ENCODE measurements around the gene MGAT5.
"Not testable (repeated sequence)": the region's sequence is repeated elsewhere in the genome, so short reads cannot be mapped to it uniquely, and the experiment has no call there.

MGAT5 gene

GRCh38 chr2:134457765-134458472 lies 204.0 kb downstream of the MGAT5 start:
- no peak for DNase-seq

- DNase-seq = no peak
These were observed 204.6 kb downstream of the MGAT5 start for GRCh38 chr2:134458473-134458853.

GRCh38 chr2:134458950-134459349 lies 205.1 kb downstream of the MGAT5 start:
- no peak for DNase-seq

GRCh38 chr2:134459706-134460406 lies 206.0 kb downstream of the MGAT5 start:
- no peak for DNase-seq

- no peak for DNase-seq
These were observed 206.7 kb downstream of the MGAT5 start for GRCh38 chr2:134460583-134460998.

GRCh38 chr2:134461511-134461910 lies 207.6 kb downstream of the MGAT5 start:
- DNase-seq = no peak

GRCh38 chr2:134462275-134462674 lies 208.4 kb downstream of the MGAT5 start:
- no peak for DNase-seq

GRCh38 chr2:134462791-134463698 lies 209.2 kb downstream of the MGAT5 start:
- no peak for DNase-seq

- DNase-seq = no peak
These were observed 209.8 kb downstream of the MGAT5 start for GRCh38 chr2:134463699-134464022.

- DNase-seq = no peak
These were observed 211.6 kb downstream of the MGAT5 start for GRCh38 chr2:134465228-134466105.

- no peak for DNase-seq
These were observed 212.3 kb downstream of the MGAT5 start for GRCh38 chr2:134466141-134466540.

GRCh38 chr2:134468164-134468563 lies 214.3 kb downstream of the MGAT5 start:
- no peak for DNase-seq

- no peak for DNase-seq
These were observed 214.9 kb downstream of the MGAT5 start for GRCh38 chr2:134468776-134469175.

GRCh38 chr2:134469516-134470115 lies 215.7 kb downstream of the MGAT5 start:
- DNase-seq = no peak

- DNase-seq = no peak
These were observed 216.8 kb downstream of the MGAT5 start for GRCh38 chr2:134470561-134471168.

- not testable (repeated sequence) for DNase-seq
These were observed 223.1 kb downstream of the MGAT5 start for GRCh38 chr2:134476982-134477381.

GRCh38 chr2:134479696-134480330 lies 225.9 kb downstream of the MGAT5 start:
- DNase-seq = no peak

GRCh38 chr2:134482131-134482723 lies 228.4 kb downstream of the MGAT5 start:
- DNase-seq = no peak

- no peak for DNase-seq
These were observed 229.0 kb downstream of the MGAT5 start for GRCh38 chr2:134482766-134483340.

- DNase-seq = no peak
These were observed 236.0 kb downstream of the MGAT5 start for GRCh38 chr2:134489732-134490384.
